ENCODE results near the gene PRPF19. TPM values are rescaled to one million over a fixed set of nuclear protein-coding genes. Genes with fewer than 3 reads are reported as not detected.

The PRPF19 gene
- total RNA-seq, 1 experiment from 2014 or later, result 116 TPM

GRCh38 chr11:60900673-60901404 is 5.5 kb downstream of the PRPF19 start:
- no peak overlapping the region for H3K27ac Mint-ChIP-seq
- ChIA-PET CTCF (interaction anchor here (1.2 to 2.2 kb wide), 3 partner anchors 13 to 69 kb away, joined by 3 to 51 read pairs (median 7); partner anchors contain the start of gene TMEM109), POLR2A (no interaction called here)
- no peaks in the 10 kb centered on the region for H3K9me3 Mint-ChIP-seq
- H3K4me3 Mint-ChIP-seq, result no peak overlapping the region
- ATAC-seq, result no peak
- no peaks in the 10 kb centered on the region for H3K27me3 Mint-ChIP-seq (ENCODE audit: low read depth)
- peaks cover 16% of the 10 kb centered on the region for H3K4me1 Mint-ChIP-seq
- peaks cover 70% of the 10 kb centered on the region for H3K36me3 Mint-ChIP-seq
- DNase-seq (ENCODE audit: low spot score), result no peak
- TF ChIP-seq, protein P1, sequence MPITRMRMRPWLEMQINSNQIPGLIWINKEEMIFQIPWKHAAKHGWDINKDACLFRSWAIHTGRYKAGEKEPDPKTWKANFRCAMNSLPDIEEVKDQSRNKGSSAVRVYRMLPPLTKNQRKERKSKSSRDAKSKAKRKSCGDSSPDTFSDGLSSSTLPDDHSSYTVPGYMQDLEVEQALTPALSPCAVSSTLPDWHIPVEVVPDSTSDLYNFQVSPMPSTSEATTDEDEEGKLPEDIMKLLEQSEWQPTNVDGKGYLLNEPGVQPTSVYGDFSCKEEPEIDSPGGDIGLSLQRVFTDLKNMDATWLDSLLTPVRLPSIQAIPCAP (CRISPR knock-in tag; IDR thresholded peaks at IDR 0.05), result no peak
- TF ChIP-seq NR1H2 (CRISPR knock-in tag; IDR thresholded peaks at IDR 0.05) (no peak), ZNF671 (CRISPR knock-in tag; IDR thresholded peaks at IDR 0.05) (no peak), EMX1 (CRISPR knock-in tag; IDR thresholded peaks at IDR 0.05) (no peak), SP1 (CRISPR knock-in tag; conservative IDR thresholded peaks at IDR 0.05) (no peak), ZNF263 (CRISPR knock-in tag; IDR thresholded peaks at IDR 0.05; ENCODE audit: low read depth) (no peak), ZNF423 (CRISPR knock-in tag; IDR thresholded peaks at IDR 0.05) (no peak), JUN (CRISPR knock-in tag; IDR thresholded peaks at IDR 0.05) (no peak), ZNF232 (CRISPR knock-in tag; IDR thresholded peaks at IDR 0.05) (no peak), ZNF281 (CRISPR knock-in tag; IDR thresholded peaks at IDR 0.05) (no peak), ZNF416 (CRISPR knock-in tag; IDR thresholded peaks at IDR 0.05) (no peak), ZNF219 (CRISPR knock-in tag; IDR thresholded peaks at IDR 0.05; ENCODE audit: borderline replicate concordance) (no peak), ZBTB43 (CRISPR knock-in tag; IDR thresholded peaks at IDR 0.05) (no peak), ATF1 (CRISPR knock-in tag; IDR thresholded peaks at IDR 0.05) (no peak), ATF3 (CRISPR knock-in tag; conservative IDR thresholded peaks at IDR 0.05) (no peak), RORB (CRISPR knock-in tag; IDR thresholded peaks at IDR 0.05) (no peak)
- TF ChIP-seq, protein P2, sequence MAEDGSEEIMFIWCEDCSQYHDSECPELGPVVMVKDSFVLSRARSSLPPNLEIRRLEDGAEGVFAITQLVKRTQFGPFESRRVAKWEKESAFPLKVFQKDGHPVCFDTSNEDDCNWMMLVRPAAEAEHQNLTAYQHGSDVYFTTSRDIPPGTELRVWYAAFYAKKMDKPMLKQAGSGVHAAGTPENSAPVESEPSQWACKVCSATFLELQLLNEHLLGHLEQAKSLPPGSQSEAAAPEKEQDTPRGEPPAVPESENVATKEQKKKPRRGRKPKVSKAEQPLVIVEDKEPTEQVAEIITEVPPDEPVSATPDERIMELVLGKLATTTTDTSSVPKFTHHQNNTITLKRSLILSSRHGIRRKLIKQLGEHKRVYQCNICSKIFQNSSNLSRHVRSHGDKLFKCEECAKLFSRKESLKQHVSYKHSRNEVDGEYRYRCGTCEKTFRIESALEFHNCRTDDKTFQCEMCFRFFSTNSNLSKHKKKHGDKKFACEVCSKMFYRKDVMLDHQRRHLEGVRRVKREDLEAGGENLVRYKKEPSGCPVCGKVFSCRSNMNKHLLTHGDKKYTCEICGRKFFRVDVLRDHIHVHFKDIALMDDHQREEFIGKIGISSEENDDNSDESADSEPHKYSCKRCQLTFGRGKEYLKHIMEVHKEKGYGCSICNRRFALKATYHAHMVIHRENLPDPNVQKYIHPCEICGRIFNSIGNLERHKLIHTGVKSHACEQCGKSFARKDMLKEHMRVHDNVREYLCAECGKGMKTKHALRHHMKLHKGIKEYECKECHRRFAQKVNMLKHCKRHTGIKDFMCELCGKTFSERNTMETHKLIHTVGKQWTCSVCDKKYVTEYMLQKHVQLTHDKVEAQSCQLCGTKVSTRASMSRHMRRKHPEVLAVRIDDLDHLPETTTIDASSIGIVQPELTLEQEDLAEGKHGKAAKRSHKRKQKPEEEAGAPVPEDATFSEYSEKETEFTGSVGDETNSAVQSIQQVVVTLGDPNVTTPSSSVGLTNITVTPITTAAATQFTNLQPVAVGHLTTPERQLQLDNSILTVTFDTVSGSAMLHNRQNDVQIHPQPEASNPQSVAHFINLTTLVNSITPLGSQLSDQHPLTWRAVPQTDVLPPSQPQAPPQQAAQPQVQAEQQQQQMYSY (CRISPR knock-in tag; IDR thresholded peaks at IDR 0.05), result no peak
- TF ChIP-seq, protein P3, sequence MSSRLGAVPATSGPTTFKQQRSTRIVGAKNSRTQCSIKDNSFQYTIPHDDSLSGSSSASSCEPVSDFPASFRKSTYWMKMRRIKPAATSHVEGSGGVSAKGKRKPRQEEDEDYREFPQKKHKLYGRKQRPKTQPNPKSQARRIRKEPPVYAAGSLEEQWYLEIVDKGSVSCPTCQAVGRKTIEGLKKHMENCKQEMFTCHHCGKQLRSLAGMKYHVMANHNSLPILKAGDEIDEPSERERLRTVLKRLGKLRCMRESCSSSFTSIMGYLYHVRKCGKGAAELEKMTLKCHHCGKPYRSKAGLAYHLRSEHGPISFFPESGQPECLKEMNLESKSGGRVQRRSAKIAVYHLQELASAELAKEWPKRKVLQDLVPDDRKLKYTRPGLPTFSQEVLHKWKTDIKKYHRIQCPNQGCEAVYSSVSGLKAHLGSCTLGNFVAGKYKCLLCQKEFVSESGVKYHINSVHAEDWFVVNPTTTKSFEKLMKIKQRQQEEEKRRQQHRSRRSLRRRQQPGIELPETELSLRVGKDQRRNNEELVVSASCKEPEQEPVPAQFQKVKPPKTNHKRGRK (CRISPR knock-in tag; IDR thresholded peaks at IDR 0.05; ENCODE audit: borderline replicate concordance), result no peak
